ENCODE results near the gene GSK3A. TPM values are rescaled to one million over a fixed set of nuclear protein-coding genes. Genes with fewer than 3 reads are reported as not detected.
A peak's percentile ranks its signal among the peaks of the same experiment; 100 is the strongest.

The GSK3A gene
- total and polyA plus RNA-seq, 9 of the 15 experiments (the other 6 are each of a cell fraction or from before 2014, with no cell fraction given): 0.62 to 90.7 (median 33.3) TPM

GRCh38 chr19:42283188-42284065 lies 41.0 kb upstream of the GSK3A start (continued):
- TF ChIP-seq ZBTB43 (CRISPR knock-in tag; IDR thresholded peaks at IDR 0.05) (0 out of 2 replicates have a peak, but pooled peaks have one; percentile 61), ZNF583 (CRISPR knock-in tag; IDR thresholded peaks at IDR 0.05) (0 out of 2 replicates have a peak, but pooled peaks have one; percentile 37), RAD21 (CRISPR knock-in tag; conservative IDR thresholded peaks at IDR 0.05 in 1 of 2, IDR thresholded peaks at IDR 0.05 in 1 of 2) (peak in 1 of 2 experiments; percentile 12; a peak in 1 of 4 replicates), MYNN (IDR thresholded peaks at IDR 0.05) (peak; percentile 40; the same call in 1 of the 2 replicates), MYNN (CRISPR knock-in tag; IDR thresholded peaks at IDR 0.05) (no peak), HNRNPL (IDR thresholded peaks at IDR 0.05; ENCODE audit: low read depth, low read length) (peak; percentile 86), SAFB (IDR thresholded peaks at IDR 0.05; ENCODE audit: borderline replicate concordance, low read depth, low read length) (peak; percentile 92), PRDM10 (IDR thresholded peaks at IDR 0.05; ENCODE audit: partially characterized antibody) (peak; percentile 78), SP1 (CRISPR knock-in tag; IDR thresholded peaks at IDR 0.05) (peak; percentile 44; the same call in 1 of the 2 replicates)
- TF ChIP-seq, protein P1, sequence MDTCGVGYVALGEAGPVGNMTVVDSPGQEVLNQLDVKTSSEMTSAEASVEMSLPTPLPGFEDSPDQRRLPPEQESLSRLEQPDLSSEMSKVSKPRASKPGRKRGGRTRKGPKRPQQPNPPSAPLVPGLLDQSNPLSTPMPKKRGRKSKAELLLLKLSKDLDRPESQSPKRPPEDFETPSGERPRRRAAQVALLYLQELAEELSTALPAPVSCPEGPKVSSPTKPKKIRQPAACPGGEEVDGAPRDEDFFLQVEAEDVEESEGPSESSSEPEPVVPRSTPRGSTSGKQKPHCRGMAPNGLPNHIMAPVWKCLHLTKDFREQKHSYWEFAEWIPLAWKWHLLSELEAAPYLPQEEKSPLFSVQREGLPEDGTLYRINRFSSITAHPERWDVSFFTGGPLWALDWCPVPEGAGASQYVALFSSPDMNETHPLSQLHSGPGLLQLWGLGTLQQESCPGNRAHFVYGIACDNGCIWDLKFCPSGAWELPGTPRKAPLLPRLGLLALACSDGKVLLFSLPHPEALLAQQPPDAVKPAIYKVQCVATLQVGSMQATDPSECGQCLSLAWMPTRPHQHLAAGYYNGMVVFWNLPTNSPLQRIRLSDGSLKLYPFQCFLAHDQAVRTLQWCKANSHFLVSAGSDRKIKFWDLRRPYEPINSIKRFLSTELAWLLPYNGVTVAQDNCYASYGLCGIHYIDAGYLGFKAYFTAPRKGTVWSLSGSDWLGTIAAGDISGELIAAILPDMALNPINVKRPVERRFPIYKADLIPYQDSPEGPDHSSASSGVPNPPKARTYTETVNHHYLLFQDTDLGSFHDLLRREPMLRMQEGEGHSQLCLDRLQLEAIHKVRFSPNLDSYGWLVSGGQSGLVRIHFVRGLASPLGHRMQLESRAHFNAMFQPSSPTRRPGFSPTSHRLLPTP (IDR thresholded peaks at IDR 0.05; ENCODE audit: borderline replicate concordance, extremely low read depth, insufficient read length): no peak
- TF ChIP-seq, protein P2, sequence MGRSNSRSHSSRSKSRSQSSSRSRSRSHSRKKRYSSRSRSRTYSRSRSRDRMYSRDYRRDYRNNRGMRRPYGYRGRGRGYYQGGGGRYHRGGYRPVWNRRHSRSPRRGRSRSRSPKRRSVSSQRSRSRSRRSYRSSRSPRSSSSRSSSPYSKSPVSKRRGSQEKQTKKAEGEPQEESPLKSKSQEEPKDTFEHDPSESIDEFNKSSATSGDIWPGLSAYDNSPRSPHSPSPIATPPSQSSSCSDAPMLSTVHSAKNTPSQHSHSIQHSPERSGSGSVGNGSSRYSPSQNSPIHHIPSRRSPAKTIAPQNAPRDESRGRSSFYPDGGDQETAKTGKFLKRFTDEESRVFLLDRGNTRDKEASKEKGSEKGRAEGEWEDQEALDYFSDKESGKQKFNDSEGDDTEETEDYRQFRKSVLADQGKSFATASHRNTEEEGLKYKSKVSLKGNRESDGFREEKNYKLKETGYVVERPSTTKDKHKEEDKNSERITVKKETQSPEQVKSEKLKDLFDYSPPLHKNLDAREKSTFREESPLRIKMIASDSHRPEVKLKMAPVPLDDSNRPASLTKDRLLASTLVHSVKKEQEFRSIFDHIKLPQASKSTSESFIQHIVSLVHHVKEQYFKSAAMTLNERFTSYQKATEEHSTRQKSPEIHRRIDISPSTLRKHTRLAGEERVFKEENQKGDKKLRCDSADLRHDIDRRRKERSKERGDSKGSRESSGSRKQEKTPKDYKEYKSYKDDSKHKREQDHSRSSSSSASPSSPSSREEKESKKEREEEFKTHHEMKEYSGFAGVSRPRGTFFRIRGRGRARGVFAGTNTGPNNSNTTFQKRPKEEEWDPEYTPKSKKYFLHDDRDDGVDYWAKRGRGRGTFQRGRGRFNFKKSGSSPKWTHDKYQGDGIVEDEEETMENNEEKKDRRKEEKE (IDR thresholded peaks at IDR 0.05; ENCODE audit: borderline replicate concordance in 1 of 2, control insufficient read depth in 1 of 2, low read depth in 2 of 2, low read length in 1 of 2): 0 out of 4 replicates have a peak, but pooled peaks of 1 of the 2 experiments have one; percentile 57
